GM23338 (cell line): ENCODE measurements around the gene WDR41. TPM values are rescaled to one million over a fixed set of nuclear protein-coding genes. Genes with fewer than 3 reads are reported as not detected.

Experiments
- ATAC-seq: fragments of 200-7000 bp; cut with Tn5 transposase; 3 replicates; pipeline ENCODE4 v1.9.1; 2020
- DNase-seq: peaks from one replicate; pipeline ENCODE4 v3.0.0-alpha.2; 2015; ENCODE audit warnings: low spot score
- H2AFZ ChIP-seq: fragments of 200-600 bp; sonication (generic); 2 replicates; pipeline ENCODE4 v1.8.0; 2016; ENCODE audit warnings: antibody characterized with exemption, mild to moderate bottlenecking, moderate library complexity
- H3F3A ChIP-seq: fragments of 200-600 bp; sonication (generic); replicated peaks from 2 replicates; pipeline ENCODE4 v1.8.0; 2017; ENCODE audit warnings: antibody characterized with exemption, mixed run types, low read depth
- H3K27ac ChIP-seq: fragments of 200-600 bp; sonication (generic); 2 replicates; pipeline ENCODE4 v1.6.1; 2016; ENCODE audit warnings: low read depth
- H3K27me3 ChIP-seq: fragments of 200-600 bp; sonication (generic); 2 replicates; pipeline ENCODE4 v1.8.0; 2016; ENCODE audit warnings: mild to moderate bottlenecking, mixed run types, moderate library complexity; ENCODE audit not compliant: insufficient read depth
- H3K36me3 ChIP-seq: fragments of 200-600 bp; sonication (generic); 2 replicates; pipeline ENCODE4 v1.8.0; 2016; ENCODE audit warnings: mild to moderate bottlenecking; ENCODE audit not compliant: insufficient read depth
- H3K4me1 ChIP-seq: fragments of 200-600 bp; sonication (generic); 2 replicates; pipeline ENCODE4 v1.8.0; 2016; ENCODE audit warnings: mild to moderate bottlenecking, moderate library complexity; ENCODE audit not compliant: insufficient read depth
- H3K4me2 ChIP-seq: fragments of 200-600 bp; sonication (generic); 2 replicates; pipeline ENCODE4 v1.7.1; 2017; ENCODE audit warnings: mixed run types
- H3K4me3 ChIP-seq: fragments of 200-600 bp; sonication (generic); 2 replicates; pipeline ENCODE4 v1.6.1; 2016; ENCODE audit warnings: mixed run types
- H3K79me2 ChIP-seq: fragments of 200-600 bp; sonication (generic); replicated peaks from 2 replicates; pipeline ENCODE4 v1.8.0; 2017; ENCODE audit warnings: mild to moderate bottlenecking; ENCODE audit not compliant: insufficient read depth
- H3K9me2 ChIP-seq: fragments of 200-600 bp; sonication (generic); 2 replicates; pipeline ENCODE4 v1.8.0; 2017; ENCODE audit not compliant: insufficient read depth
- H4K20me1 ChIP-seq: fragments of 200-600 bp; sonication (generic); replicated peaks from 2 replicates; pipeline ENCODE4 v1.8.0; 2017; ENCODE audit warnings: mild to moderate bottlenecking; ENCODE audit not compliant: insufficient read depth
- H3K27ac Mint-ChIP-seq: 2 replicates; pipeline ENCODE4 v1.8.0; 2020; ENCODE audit warnings: inconsistent platforms, mild to moderate bottlenecking, moderate library complexity, mixed read lengths
- H3K27me3 Mint-ChIP-seq: 3 replicates; pipeline ENCODE4 v1.8.0; 2022; ENCODE audit warnings: low read depth, mild to moderate bottlenecking, moderate library complexity, mixed read lengths, inconsistent platforms; ENCODE audit not compliant: insufficient read depth, poor library complexity
- H3K36me3 Mint-ChIP-seq: 3 replicates; pipeline ENCODE4 v1.8.0; 2021; ENCODE audit warnings: low read depth, mild to moderate bottlenecking, inconsistent platforms, moderate library complexity, mixed read lengths
- H3K4me1 Mint-ChIP-seq: 3 replicates; pipeline ENCODE4 v1.8.0; 2020; ENCODE audit warnings: mild to moderate bottlenecking, inconsistent platforms, mixed read lengths
- H3K4me3 Mint-ChIP-seq: 3 replicates; pipeline ENCODE4 v1.8.0; 2021; ENCODE audit warnings: moderate library complexity, mild to moderate bottlenecking, inconsistent platforms, mixed read lengths
- H3K9me3 Mint-ChIP-seq: 3 replicates; pipeline ENCODE4 v1.8.0; 2020; ENCODE audit warnings: moderate library complexity, mild to moderate bottlenecking, inconsistent platforms, mixed read lengths
- CREB1 ChIP-seq: fragments of 250-450 bp; sonication (Bioruptor Pico); IDR thresholded peaks from 2 replicates; pipeline ENCODE4 v1.5.0; 2020; ENCODE audit warnings: low read depth, mild to moderate bottlenecking, moderate library complexity
- CTCF ChIP-seq, 2 experiments: fragments of 200-600 bp in 1 of 2; sonication (generic) in 1 of 2; conservative IDR thresholded peaks; 2 replicates each; pipeline versions ENCODE4 v1.5.1 to v1.6.1; 2016 to 2017; ENCODE audit warnings: antibody characterized with exemption in 2 of 2, low read depth in 2 of 2, mild to moderate bottlenecking in 2 of 2, moderate library complexity in 1 of 2
- ETS1 ChIP-seq: IDR thresholded peaks from 2 replicates; pipeline ENCODE4 v1.6.1; 2016; ENCODE audit warnings: antibody characterized with exemption
- EZH2 ChIP-seq: fragments of 200-600 bp; sonication (generic); IDR thresholded peaks from one replicate; pipeline ENCODE4 v1.8.0; 2017; ENCODE audit warnings: antibody characterized with exemption, mild to moderate bottlenecking, low read depth; ENCODE audit not compliant: unreplicated experiment
- EZH2phosphoT487 ChIP-seq: fragments of 200-600 bp; sonication (generic); IDR thresholded peaks from one replicate; pipeline ENCODE4 v1.8.1; 2018; ENCODE audit warnings: antibody characterized with exemption; ENCODE audit not compliant: unreplicated experiment
- JUNB ChIP-seq: IDR thresholded peaks from one replicate; pipeline ENCODE4 v1.6.1; 2016; ENCODE audit warnings: antibody characterized with exemption; ENCODE audit not compliant: unreplicated experiment
- NANOG ChIP-seq: IDR thresholded peaks from 2 replicates; pipeline ENCODE4 v1.6.1; 2016; ENCODE audit warnings: antibody characterized with exemption, borderline replicate concordance
- POLR2AphosphoS5 ChIP-seq: IDR thresholded peaks from 2 replicates; pipeline ENCODE4 v1.6.1; 2016; ENCODE audit warnings: antibody characterized with exemption, low read depth
- REST ChIP-seq: IDR thresholded peaks from one replicate; pipeline ENCODE4 v1.6.1; 2018; ENCODE audit warnings: antibody characterized with exemption; ENCODE audit not compliant: unreplicated experiment
- ZNF114 ChIP-seq: fragments of 250-450 bp; sonication (Bioruptor Pico); IDR thresholded peaks from 2 replicates; pipeline ENCODE4 v1.5.0; 2020; ENCODE audit warnings: mild to moderate bottlenecking, moderate library complexity
- ZNF331 ChIP-seq: fragments of 250-450 bp; sonication (Bioruptor Pico); IDR thresholded peaks from 2 replicates; pipeline ENCODE4 v1.5.0; 2020; ENCODE audit warnings: low read depth, mild to moderate bottlenecking, moderate library complexity
- ZNF462 ChIP-seq: fragments of 250-450 bp; sonication (Bioruptor Pico); IDR thresholded peaks from 2 replicates; pipeline ENCODE4 v1.5.0; 2020; ENCODE audit warnings: mild to moderate bottlenecking, moderate library complexity
- polyA plus RNA-seq: library from polyadenylated mRNA; unstranded; fragments of >200 nt; fragmentation: Nextera tagmentation; extraction: Ambion mirVana; gene quantifications from 2 replicates; pipeline ENCODE4 v1.2.1, GENCODE V29; 2016
- total RNA-seq: library from RNA; depleted of rRNA; stranded (reverse); fragments of >200 nt; shearing (Covaris generic); gene quantifications from 2 replicates; pipeline ENCODE4 v1.2.3, GENCODE V29; 2014

Gene WDR41
- total and polyA plus RNA-seq, 2 experiments from 2014 or later: 19.1 to 40.4 TPM

GRCh38 chr5:77398896-77399295, 93.2 kb downstream of the WDR41 start (continued):
- TF ChIP-seq JUNB: no peak
- TF ChIP-seq CTCF (conservative IDR thresholded peaks at IDR 0.05; ENCODE audit: low read depth in 2 of 2): no peak

GRCh38 chr5:77398458-77398857, 93.7 kb downstream of the WDR41 start:
- H2AFZ ChIP-seq: no peak overlapping the region
- H3K4me3 ChIP-seq: no peak overlapping the region
- ATAC-seq (no peak), DNase-seq (no peak)
- H3K27me3 Mint-ChIP-seq: no peaks in the 10 kb centered on the region
- no peak overlapping the region for H3K4me2 ChIP-seq
- no peaks in the 10 kb centered on the region for H3K27me3 ChIP-seq
- H3K79me2 ChIP-seq: no peaks in the 10 kb centered on the region
- no peaks in the 10 kb centered on the region for H3K36me3 Mint-ChIP-seq
- H3K27ac ChIP-seq: no peak overlapping the region
- no peak for TF ChIP-seq ZNF114
- TF ChIP-seq ZNF462 (CRISPR knock-in tag): no peak
- no peak for TF ChIP-seq ZNF331 (CRISPR knock-in tag)
- TF ChIP-seq NANOG: no peak
- TF ChIP-seq POLR2AphosphoS5: no peak
- no peak for TF ChIP-seq CREB1 (CRISPR knock-in tag)
- TF ChIP-seq JUNB: no peak
- no peak for TF ChIP-seq ETS1
- no peak for TF ChIP-seq REST
- TF ChIP-seq EZH2phosphoT487: no peak
- TF ChIP-seq EZH2: no peak
- H4K20me1 ChIP-seq: no peaks in the 10 kb centered on the region
- H3K36me3 ChIP-seq: no peaks in the 10 kb centered on the region
- no peak overlapping the region for H3K4me3 Mint-ChIP-seq
- no peaks in the 10 kb centered on the region for H3K9me3 Mint-ChIP-seq
- no peaks in the 10 kb centered on the region for H3K9me2 ChIP-seq
- H3K27ac Mint-ChIP-seq: no peak overlapping the region
- peaks cover 12% of the 10 kb centered on the region; the same call in 1 of the 2 replicates for H3K4me1 ChIP-seq
- H3F3A ChIP-seq: no peaks in the 10 kb centered on the region
- H3K4me1 Mint-ChIP-seq: peaks cover 7% of the 10 kb centered on the region; the same call in 2 of the 3 replicates
